AG08395 (cell line): ENCODE measurements around the gene RHO.
"Not testable (repeated sequence)": the region's sequence is repeated elsewhere in the genome, so short reads cannot be mapped to it uniquely, and the experiment has no call there.

Experiments used
- DNase-seq: peaks from one replicate; pipeline ENCODE4 v3.0.0; 2012; ENCODE audit warnings: mixed read lengths, low spot score

Gene RHO

GRCh38 chr3:129499604-129500333 lies 28.7 kb upstream of the RHO start:
- DNase-seq = not testable (repeated sequence)

- DNase-seq = no peak
These were observed 28.1 kb upstream of the RHO start for GRCh38 chr3:129500334-129500658.

GRCh38 chr3:129501630-129502029 lies 26.8 kb upstream of the RHO start:
- DNase-seq = no peak

GRCh38 chr3:129502641-129503408 lies 25.6 kb upstream of the RHO start:
- DNase-seq = no peak

GRCh38 chr3:129503471-129504291 lies 24.8 kb upstream of the RHO start:
- DNase-seq = no peak

- no peak for DNase-seq
These were observed 23.9 kb upstream of the RHO start for GRCh38 chr3:129504471-129505100.

- DNase-seq = no peak
These were observed 23.1 kb upstream of the RHO start for GRCh38 chr3:129505341-129505740.

- no peak for DNase-seq
These were observed 22.2 kb upstream of the RHO start for GRCh38 chr3:129506231-129506742.

- DNase-seq = no peak
These were observed 21.1 kb upstream of the RHO start for GRCh38 chr3:129507181-129507831.

GRCh38 chr3:129512595-129512994 lies 15.8 kb upstream of the RHO start:
- DNase-seq = no peak

GRCh38 chr3:129513705-129514104 lies 14.7 kb upstream of the RHO start:
- DNase-seq = no peak

GRCh38 chr3:129514110-129514509 lies 14.3 kb upstream of the RHO start:
- DNase-seq = no peak

GRCh38 chr3:129514563-129514962 lies 13.9 kb upstream of the RHO start:
- no peak for DNase-seq

GRCh38 chr3:129515108-129515820 lies 13.2 kb upstream of the RHO start:
- DNase-seq = not testable (repeated sequence)

- DNase-seq = not testable (repeated sequence)
These were observed 12.5 kb upstream of the RHO start for GRCh38 chr3:129515821-129516432.

- DNase-seq = no peak
These were observed 10.9 kb upstream of the RHO start for GRCh38 chr3:129517516-129517915.

- DNase-seq = no peak
These were observed 10.3 kb upstream of the RHO start for GRCh38 chr3:129518038-129518561.

- no peak for DNase-seq
These were observed 9.9 kb upstream of the RHO start for GRCh38 chr3:129518581-129518980.

GRCh38 chr3:129519449-129519848 lies 9.0 kb upstream of the RHO start:
- DNase-seq = no peak
